ENCODE data around the gene COL5A1.

The COL5A1 gene

GRCh38 chr9:134624621-134625181, 16.9 kb upstream of the COL5A1 start:
- H3K27ac ChIP-seq = peak overlapping the region; percentile 12
- DNase-seq (ENCODE audit: low read depth, low spot score) = no peak

- H3K27ac ChIP-seq = peak overlapping the region; percentile 12
- DNase-seq (ENCODE audit: low read depth, low spot score) = no peak
These were observed 16.1 kb upstream of the COL5A1 start for GRCh38 chr9:134625361-134626068.

GRCh38 chr9:134626069-134626423, 15.6 kb upstream of the COL5A1 start:
- H3K27ac ChIP-seq = no peak overlapping the region
- no peak for DNase-seq (ENCODE audit: low read depth, low spot score)

GRCh38 chr9:134626571-134627416, 14.8 kb upstream of the COL5A1 start:
- H3K27ac ChIP-seq = no peak overlapping the region
- no peak for DNase-seq (ENCODE audit: low read depth, low spot score)

GRCh38 chr9:134627417-134628353, 13.9 kb upstream of the COL5A1 start:
- DNase-seq (ENCODE audit: low read depth, low spot score) = no peak
- H3K27ac ChIP-seq = no peak overlapping the region

- no peak overlapping the region for H3K27ac ChIP-seq
- no peak for DNase-seq (ENCODE audit: low read depth, low spot score)
These were observed 13.3 kb upstream of the COL5A1 start for GRCh38 chr9:134628354-134628736.

GRCh38 chr9:134629061-134629585, 12.5 kb upstream of the COL5A1 start:
- DNase-seq (ENCODE audit: low read depth, low spot score) = no peak
- no peak overlapping the region for H3K27ac ChIP-seq

GRCh38 chr9:134629586-134630392, 11.8 kb upstream of the COL5A1 start:
- no peak for DNase-seq (ENCODE audit: low read depth, low spot score)
- no peak overlapping the region for H3K27ac ChIP-seq

- no peak for DNase-seq (ENCODE audit: low read depth, low spot score)
- no peak overlapping the region for H3K27ac ChIP-seq
These were observed 11.2 kb upstream of the COL5A1 start for GRCh38 chr9:134630393-134630790.

- no peak overlapping the region for H3K27ac ChIP-seq
- no peak for DNase-seq (ENCODE audit: low read depth, low spot score)
These were observed 10.7 kb upstream of the COL5A1 start for GRCh38 chr9:134630861-134631260.

- no peak for DNase-seq (ENCODE audit: low read depth, low spot score)
- H3K27ac ChIP-seq = no peak overlapping the region
These were observed 9.7 kb upstream of the COL5A1 start for GRCh38 chr9:134631881-134632280.

- DNase-seq (ENCODE audit: low read depth, low spot score) = no peak
- no peak overlapping the region for H3K27ac ChIP-seq
These were observed 9.3 kb upstream of the COL5A1 start for GRCh38 chr9:134632329-134632728.

- no peak overlapping the region for H3K27ac ChIP-seq
- no peak for DNase-seq (ENCODE audit: low read depth, low spot score)
These were observed 8.1 kb upstream of the COL5A1 start for GRCh38 chr9:134633362-134634142.

- no peak for DNase-seq (ENCODE audit: low read depth, low spot score)
- no peak overlapping the region for H3K27ac ChIP-seq
These were observed 7.4 kb upstream of the COL5A1 start for GRCh38 chr9:134634176-134634575.

- H3K27ac ChIP-seq = no peak overlapping the region
- DNase-seq (ENCODE audit: low read depth, low spot score) = no peak
These were observed 6.9 kb upstream of the COL5A1 start for GRCh38 chr9:134634667-134635230.

- no peak overlapping the region for H3K27ac ChIP-seq
These were observed 6.1 kb upstream of the COL5A1 start for GRCh38 chr9:134635351-134636148.

GRCh38 chr9:134636149-134636507, 5.5 kb upstream of the COL5A1 start:
- no peak overlapping the region for H3K27ac ChIP-seq
- no peak for DNase-seq (ENCODE audit: low read depth, low spot score)

More at GRCh38 chr9:134635351-134636148, 6.1 kb upstream of the COL5A1 start:
- DNase-seq (ENCODE audit: low read depth, low spot score) = no peak
